Heart left ventricle (tissue), 16 donors: ENCODE measurements around the gene ZNF775. TPM values are rescaled to one million over a fixed set of nuclear protein-coding genes. Genes with fewer than 3 reads are reported as not detected.

Experiments used
- ATAC-seq, 4 donors: fragments of 200-7000 bp; cut with Tn5 transposase; one replicate each; pipeline ENCODE4 v1.9.1; 2020 to 2022; ENCODE audit warnings: moderate library complexity in 4 of 4, mild to moderate bottlenecking in 3 of 4, moderate number of reproducible peaks in 1 of 4
- DNase-seq, 5 donors: peaks; one replicate each; pipeline ENCODE4 v3.0.0-alpha.2; 2020
- H3K27ac ChIP-seq, 12 donors: fragments of 200-600 bp; sonication (generic) in 4 of 12; one replicate each; pipeline versions ENCODE4 v1.5.0 to v1.8.0; 2016 to 2022; ENCODE audit warnings: mild to moderate bottlenecking in 2 of 12
- H3K27me3 ChIP-seq, 9 donors: fragments of 200-600 bp; sonication (generic) in 2 of 9; one replicate each; pipeline versions ENCODE4 v1.5.1 to v1.8.0; 2016 to 2022; ENCODE audit warnings: mild to moderate bottlenecking in 3 of 9
- H3K36me3 ChIP-seq, 9 donors: fragments of 200-600 bp; sonication (generic) in 2 of 9; one replicate each; pipeline versions ENCODE4 v1.5.0 to v1.8.0; 2018 to 2022; ENCODE audit warnings: mild to moderate bottlenecking in 2 of 9
- H3K4me1 ChIP-seq, 12 donors: fragments of 200-600 bp; sonication (generic) in 4 of 12; one replicate each; pipeline versions ENCODE4 v1.5.0 to v1.8.0; 2016 to 2022; ENCODE audit warnings: mild to moderate bottlenecking in 3 of 12
- H3K4me3 ChIP-seq, 12 donors: fragments of 200-600 bp; sonication (generic) in 4 of 12; one replicate each; pipeline versions ENCODE4 v1.5.0 to v1.8.0; 2017 to 2022; ENCODE audit warnings: mild to moderate bottlenecking in 9 of 12, moderate library complexity in 4 of 12
- H3K9me3 ChIP-seq, 12 donors: fragments of 200-600 bp; sonication (generic) in 4 of 12; one replicate each; pipeline versions ENCODE4 v1.5.0 to v1.8.0; 2016 to 2022; ENCODE audit warnings: mild to moderate bottlenecking in 1 of 12
- CTCF ChIP-seq, 12 donors: fragments of 200-600 bp; sonication (generic) in 4 of 12; IDR thresholded peaks; one replicate each; pipeline versions ENCODE4 v1.5.0 to v1.8.0; 2018 to 2022; ENCODE audit warnings: antibody characterized with exemption in 12 of 12, mild to moderate bottlenecking in 5 of 12
- POLR2A ChIP-seq, 2 donors: fragments of 450-650 bp; IDR thresholded peaks; one replicate each; pipeline ENCODE4 v1.6.1; 2017; ENCODE audit warnings: antibody characterized with exemption in 2 of 2, mild to moderate bottlenecking in 2 of 2, moderate library complexity in 2 of 2
- WGBS, 4 donors: extraction: QIAGEN DNeasy Blood & Tissue Kit in 2 of 4; methylation state at CpG; one replicate each; pipeline versions ENCODE4 v1.1.5 to v1.1.7; 2013 to 2018; 5-methylcytosine and 5-hydroxymethylcytosine counted together
- intact Hi-C, 10 donors: fragments of 100-400 bp; cut with DNase I; formaldehyde crosslinking; loops; one replicate each; pipeline versions ENCODE4 v1.11.1 to v1.14.2; 2022
- polyA plus RNA-seq, 2 donors: library from polyadenylated mRNA; stranded (reverse); fragments of 200-250 nt; gene quantifications; one replicate each; pipeline ENCODE4 v1.2.3, GENCODE V29; 2013
- total RNA-seq, 9 donors: library from RNA; depleted of rRNA in 2 of 9; stranded (reverse); fragments of >200 nt in 2 of 9; fragmentation: NEBNext Ultra II Directional in 3 of 9; extraction: Animal tissue kit (Norgen Biotek cat#: 25700) in 3 of 9; gene quantifications; one replicate each; pipeline versions ENCODE4 v1.1.0 to v1.2.4, GENCODE V29; 2016 to 2023
- donor health status: ischemic (EF 13 %, LVEDD 7.1; RV severe dilation, severe dysfunction).
- donor health status: healthy with polysubstance abuse.
- donor health status: DM: no; HTN: yes; CAD: no.
- donor health status: DM: no; HTN: no; CAD: no.
- donor health status: ischemic (EF 25% LVEDD 6.9; RV normal size, moderate dysfunction).
- donor health status: ischemic (EF 25% LVEDD 5.7; RV mildly dilated, moderate dysfunction).
- donor health status: healthy.
- donor health status: DM: yes; HTN: yes; CAD: no.
- donor health status: ischemic (EF 35%, LVEDD 5.7; RV mildly dilated, moderate dysfunction).
- donor health status: nonischemic (EF 11% LVEDD 7.7; RV severe dilation, severe dysfunction).
- donor health status: DM: yes; HTN: yes; CAD: no.
- donor health status: PGD.
- donor health status: ischemic (EF 29% LVEDD 5.4; RV normal size, mild dysfunction).
- donor health status: nonischemic (EF 23%, LVEDD 6.1; RV moderate dilation, normal function).

The ZNF775 gene
- total and polyA plus RNA-seq, 11 donors, result 1.8 to 5.0 (median 3.3) TPM

GRCh38 chr7:150406312-150406566, 27.1 kb downstream of the ZNF775 start:
- 17 to 35% (median 21%) methylated on average over 2 of the region's 2 CpGs for WGBS, 4 donors
- peak overlapping the region; percentile 86 to 98 (median 96) for H3K27ac ChIP-seq
- H3K4me3 ChIP-seq, result peak overlapping the region in 11 of 12 donors; percentile 54 to 80 (median 73)
- H3K36me3 ChIP-seq, result peaks cover 0 to 16% (median 0%) of the 10 kb centered on the region in 9 donors
- TF ChIP-seq POLR2A (IDR thresholded peaks at IDR 0.05), result no peak
- no peak for DNase-seq
- H3K4me1 ChIP-seq, result peaks cover 0 to 34% (median 22%) of the 10 kb centered on the region in 12 donors
- H3K27me3 ChIP-seq, result no peaks in the 10 kb centered on the region
- intact Hi-C loops, result loop anchor here in 5 of 10 donors (5.0 to 10.0 kb wide), 4 partner anchors 34 to 531 kb away; partner anchors contain the start of genes REPIN1 (in 3 of the 5) and ATP6V0E2 (in 1 of the 5)
- no peaks in the 10 kb centered on the region for H3K9me3 ChIP-seq
- no peak for ATAC-seq

- peak in 3 of 5 donors; percentile 24 to 47 (median 26) for DNase-seq
- ATAC-seq, result no peak
- TF ChIP-seq POLR2A (IDR thresholded peaks at IDR 0.05), result no peak
- TF ChIP-seq CTCF (IDR thresholded peaks at IDR 0.05), result no peak
- peak overlapping the region; percentile 86 to 98 (median 96) for H3K27ac ChIP-seq
- no peaks in the 10 kb centered on the region for H3K27me3 ChIP-seq
- peak overlapping the region in 8 of 12 donors; percentile 66 to 80 (median 74) for H3K4me3 ChIP-seq
- WGBS, 4 donors, result 45 to 55% (median 51%) methylated on average over 10 of the region's 10 CpGs
- no peaks in the 10 kb centered on the region for H3K9me3 ChIP-seq
- intact Hi-C loops, result loop anchor here in 5 of 10 donors (5.0 to 10.0 kb wide), 4 partner anchors 34 to 532 kb away; partner anchors contain the start of genes REPIN1 (in 3 of the 5) and ATP6V0E2 (in 1 of the 5)
- H3K4me1 ChIP-seq, result peaks cover 0 to 34% (median 22%) of the 10 kb centered on the region in 12 donors
- peaks cover 0 to 16% (median 0%) of the 10 kb centered on the region in 9 donors for H3K36me3 ChIP-seq
Observed at GRCh38 chr7:150406567-150407421, 27.7 kb downstream of the ZNF775 start.

GRCh38 chr7:150407588-150408392, 28.7 kb downstream of the ZNF775 start:
- TF ChIP-seq POLR2A (IDR thresholded peaks at IDR 0.05) (no peak), CTCF (IDR thresholded peaks at IDR 0.05) (no peak)
- H3K9me3 ChIP-seq, result no peaks in the 10 kb centered on the region
- peak overlapping the region in 3 of 12 donors; percentile 96 to 97 (median 96) for H3K27ac ChIP-seq
- no peaks in the 10 kb centered on the region for H3K27me3 ChIP-seq
- intact Hi-C loops, result loop anchor here in 5 of 10 donors (5.0 to 10.0 kb wide), 4 partner anchors 35 to 533 kb away; partner anchors contain the start of genes REPIN1 (in 3 of the 5) and ATP6V0E2 (in 1 of the 5)
- H3K36me3 ChIP-seq, result peaks cover 0 to 16% (median 0%) of the 10 kb centered on the region in 9 donors
- WGBS, 4 donors, result 95 to 97% (median 96%) methylated on average over 69 to 91 of the region's 91 CpGs
- peaks cover 0 to 34% (median 22%) of the 10 kb centered on the region in 12 donors for H3K4me1 ChIP-seq
- ATAC-seq (no peak), DNase-seq (peak in 2 of 5 donors; percentile 30 to 65)
- no peak overlapping the region for H3K4me3 ChIP-seq

- ATAC-seq, result no peak
- peaks cover 0 to 16% (median 0%) of the 10 kb centered on the region in 9 donors for H3K36me3 ChIP-seq
- 89 to 93% (median 91%) methylated on average over 16 to 22 of the region's 22 CpGs for WGBS, 4 donors
- no peaks in the 10 kb centered on the region for H3K9me3 ChIP-seq
- intact Hi-C loops, result loop anchor here in 5 of 10 donors (5.0 to 10.0 kb wide), 4 partner anchors 36 to 534 kb away; partner anchors contain the start of genes REPIN1 (in 3 of the 5) and ATP6V0E2 (in 1 of the 5)
- H3K4me3 ChIP-seq, result no peak overlapping the region
- TF ChIP-seq CTCF (IDR thresholded peaks at IDR 0.05) (no peak), POLR2A (IDR thresholded peaks at IDR 0.05) (no peak)
- H3K27ac ChIP-seq, result no peak overlapping the region
- no peaks in the 10 kb centered on the region for H3K27me3 ChIP-seq
- peak in 2 of 5 donors; percentile 23 to 30 for DNase-seq
- H3K4me1 ChIP-seq, result peaks cover 0 to 31% (median 21%) of the 10 kb centered on the region in 12 donors
Observed at GRCh38 chr7:150408393-150409299, 29.5 kb downstream of the ZNF775 start.
